Esophagus muscularis mucosa (tissue), 4 donors: Measurements from ENCODE around the gene DDIT3. TPM values are rescaled to one million over a fixed set of nuclear protein-coding genes. Genes with fewer than 3 reads are reported as not detected.

Experiments
- DNase-seq: peaks from one replicate; pipeline ENCODE4 v3.0.0-alpha.2; 2017; ENCODE audit errors: extremely low spot score
- H3K27ac ChIP-seq, 4 donors: fragments of 200-600 bp; sonication (generic); replicated peaks in 1 of 4; 1 replicate in 3 of 4; 2 replicates in 1 of 4; pipeline ENCODE4 v1.5.1; 2016 to 2019; ENCODE audit warnings: mild to moderate bottlenecking in 1 of 4
- H3K27me3 ChIP-seq, 4 donors: fragments of 200-600 bp; sonication (generic); one replicate each; pipeline versions ENCODE4 v1.5.1 to v1.6.0; 2016 to 2019
- H3K36me3 ChIP-seq, 4 donors: fragments of 200-600 bp; sonication (generic); one replicate each; pipeline ENCODE4 v1.5.1; 2016 to 2019
- H3K4me1 ChIP-seq, 4 donors: fragments of 200-600 bp; sonication (generic); one replicate each; pipeline ENCODE4 v1.5.1; 2016 to 2019
- H3K4me3 ChIP-seq, 4 donors: fragments of 200-600 bp; sonication (generic); 1 replicate in 2 of 4; 2 replicates in 2 of 4; pipeline ENCODE4 v1.5.1; 2016 to 2019; ENCODE audit warnings: mild to moderate bottlenecking in 4 of 4, moderate library complexity in 1 of 4
- H3K9me3 ChIP-seq, 4 donors: fragments of 200-600 bp; sonication (generic); 1 replicate in 3 of 4; 2 replicates in 1 of 4; pipeline ENCODE4 v1.5.1; 2016 to 2019
- EP300 ChIP-seq: sonication (generic); formaldehyde crosslinking; IDR thresholded peaks from one replicate; pipeline ENCODE4 v1.6.1; 2017; ENCODE audit warnings: antibody characterized with exemption
- POLR2A ChIP-seq: fragments of 450-650 bp; IDR thresholded peaks from one replicate; pipeline ENCODE4 v1.6.1; 2017; ENCODE audit warnings: antibody characterized with exemption, moderate library complexity, mild to moderate bottlenecking, low read depth
- POLR2AphosphoS5 ChIP-seq, 2 donors: sonication (generic); formaldehyde crosslinking; IDR thresholded peaks; one replicate each; pipeline ENCODE4 v1.6.1; 2017; ENCODE audit warnings: antibody characterized with exemption in 2 of 2
- WGBS: methylation state at CpG from one replicate; pipeline ENCODE4 v1.1.5; 2018; 5-methylcytosine and 5-hydroxymethylcytosine counted together
- intact Hi-C: fragments of 100-400 bp; cut with DNase I; formaldehyde crosslinking; loops from one replicate; pipeline ENCODE4 v1.15.1; 2023
- total RNA-seq, 4 donors: library from RNA; depleted of rRNA; stranded (reverse); fragments of >200 nt; gene quantifications; one replicate each; pipeline versions ENCODE4 v1.1.0 to v1.2.1, GENCODE V29; 2016
- TF ChIP-seq, protein P1 (sequence below), 3 experiments: fragments of 200-600 bp in 2 of 3; fragments of 450-650 bp in 1 of 3; sonication (generic) in 2 of 3; IDR thresholded peaks; one replicate each; pipeline ENCODE4 v1.5.1; 2017 to 2019; ENCODE audit warnings: antibody characterized with exemption in 3 of 3, mild to moderate bottlenecking in 2 of 3, moderate library complexity in 1 of 3

The DDIT3 gene
- total RNA-seq, 4 donors from 2014 or later, result 14.4 to 43.9 (median 24.4) TPM

DNA sequence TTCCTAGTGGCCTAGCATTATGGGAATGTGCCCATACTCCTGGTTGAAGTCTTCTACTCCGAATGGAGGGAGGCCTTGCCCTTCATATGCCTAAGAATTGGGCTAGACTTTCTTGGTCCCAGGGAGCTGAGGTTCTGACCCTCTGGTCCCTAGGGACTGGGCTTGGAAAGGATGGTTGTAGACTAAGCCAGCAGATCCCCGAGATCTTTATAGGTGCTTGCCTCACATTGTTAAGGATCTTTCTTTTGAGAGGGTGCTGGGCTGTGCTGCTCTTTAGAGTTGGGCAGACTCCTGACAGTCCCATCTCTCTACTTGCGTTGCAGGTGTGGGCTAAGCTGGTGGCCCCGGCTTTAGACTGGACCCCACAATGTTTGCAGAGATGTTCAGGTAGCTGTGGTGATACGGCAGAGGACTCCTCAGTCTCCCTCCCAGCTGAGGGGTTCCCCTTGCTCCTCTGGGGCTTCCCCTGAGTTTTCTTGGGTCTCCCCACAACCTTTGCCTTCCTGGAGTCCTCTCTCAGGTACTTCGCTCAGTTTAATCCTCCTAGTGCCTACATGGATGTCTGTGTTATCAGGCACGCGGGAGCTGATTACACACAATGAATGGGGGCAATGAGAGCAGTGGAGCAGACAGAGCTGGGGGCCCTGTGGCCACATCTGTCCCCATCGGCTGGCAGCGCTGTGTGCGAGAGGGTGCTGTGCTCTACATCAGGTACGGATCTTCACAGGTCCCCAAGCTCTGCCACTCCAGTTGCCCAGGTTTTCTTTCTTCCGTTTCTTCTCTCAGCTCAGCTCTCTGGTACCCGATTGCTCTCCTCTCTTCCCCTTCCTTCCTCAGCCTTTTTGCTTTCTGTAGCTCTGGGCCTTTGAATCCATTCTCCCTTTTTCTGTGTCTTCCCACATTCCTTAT, 3.6 kb upstream of the DDIT3 start:
- H3K4me1 ChIP-seq, result peaks cover 36 to 58% (median 57%) of the 10 kb centered on the region in 4 donors
- H3K9me3 ChIP-seq, result no peaks in the 10 kb centered on the region
- no peaks in the 10 kb centered on the region for H3K27me3 ChIP-seq
- peak overlapping the region; percentile 78 to 95 (median 84) for H3K4me3 ChIP-seq
- H3K36me3 ChIP-seq, result peaks cover 26 to 51% (median 49%) of the 10 kb centered on the region in 4 donors
- TF ChIP-seq POLR2A, result no peak
- no peak for TF ChIP-seq POLR2AphosphoS5 (IDR thresholded peaks at IDR 0.05)
- no peak for TF ChIP-seq EP300
- TF ChIP-seq, protein P1, sequence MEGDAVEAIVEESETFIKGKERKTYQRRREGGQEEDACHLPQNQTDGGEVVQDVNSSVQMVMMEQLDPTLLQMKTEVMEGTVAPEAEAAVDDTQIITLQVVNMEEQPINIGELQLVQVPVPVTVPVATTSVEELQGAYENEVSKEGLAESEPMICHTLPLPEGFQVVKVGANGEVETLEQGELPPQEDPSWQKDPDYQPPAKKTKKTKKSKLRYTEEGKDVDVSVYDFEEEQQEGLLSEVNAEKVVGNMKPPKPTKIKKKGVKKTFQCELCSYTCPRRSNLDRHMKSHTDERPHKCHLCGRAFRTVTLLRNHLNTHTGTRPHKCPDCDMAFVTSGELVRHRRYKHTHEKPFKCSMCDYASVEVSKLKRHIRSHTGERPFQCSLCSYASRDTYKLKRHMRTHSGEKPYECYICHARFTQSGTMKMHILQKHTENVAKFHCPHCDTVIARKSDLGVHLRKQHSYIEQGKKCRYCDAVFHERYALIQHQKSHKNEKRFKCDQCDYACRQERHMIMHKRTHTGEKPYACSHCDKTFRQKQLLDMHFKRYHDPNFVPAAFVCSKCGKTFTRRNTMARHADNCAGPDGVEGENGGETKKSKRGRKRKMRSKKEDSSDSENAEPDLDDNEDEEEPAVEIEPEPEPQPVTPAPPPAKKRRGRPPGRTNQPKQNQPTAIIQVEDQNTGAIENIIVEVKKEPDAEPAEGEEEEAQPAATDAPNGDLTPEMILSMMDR (IDR thresholded peaks at IDR 0.05), result no peak
- intact Hi-C loops, result no loop called here
- H3K27ac ChIP-seq, result peak overlapping the region; percentile 95 to 99 (median 98)
- 72% methylated on average over 12 of the region's 14 CpGs for WGBS
- DNase-seq, result no peak

DNA sequence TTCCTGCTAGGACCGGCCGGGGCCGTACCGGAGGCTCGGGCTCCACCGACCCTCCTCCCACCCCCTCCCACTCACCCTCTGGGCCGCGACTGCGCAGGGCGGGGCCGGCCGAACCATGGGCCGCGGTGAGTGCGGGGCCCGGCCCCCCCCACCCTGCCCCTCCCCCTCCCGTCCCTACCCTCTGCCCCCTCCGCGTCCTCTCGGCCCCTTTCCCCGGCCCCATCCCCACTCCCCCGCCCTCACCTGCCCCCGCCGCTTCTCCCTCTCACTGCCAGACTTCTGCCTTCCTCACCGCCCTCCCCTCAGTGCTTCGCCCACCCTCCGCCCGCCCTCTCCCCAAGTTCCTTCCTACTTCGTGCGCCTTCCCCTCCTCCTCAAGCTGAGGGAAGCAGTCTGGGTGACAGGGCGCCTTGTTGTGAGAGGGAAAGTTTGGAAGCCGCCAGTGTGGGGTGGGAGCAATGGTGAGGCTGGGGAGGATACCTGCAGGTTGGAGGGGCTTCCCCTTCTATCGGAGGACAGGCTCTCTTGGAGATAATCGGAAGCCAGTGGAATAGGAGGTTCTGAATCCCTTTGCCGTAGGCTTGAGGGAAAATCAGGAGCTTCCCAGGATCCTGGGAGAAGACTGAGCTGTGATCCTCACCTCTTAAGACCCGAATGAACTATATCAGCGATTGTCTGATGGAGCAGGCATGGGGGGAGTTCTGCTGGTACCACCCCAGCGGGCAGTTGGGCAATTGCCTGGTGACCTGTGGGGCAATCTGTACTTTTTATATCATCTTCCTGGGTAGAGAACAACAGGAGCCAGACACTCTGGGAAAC, 2.8 kb upstream of the DDIT3 start:
- peak overlapping the region; percentile 78 to 95 (median 84) for H3K4me3 ChIP-seq
- DNase-seq, result peak; percentile 93
- H3K27ac ChIP-seq, result peak overlapping the region; percentile 95 to 99 (median 98)
- 0% methylated on average over 19 of the region's 38 CpGs for WGBS
- H3K27me3 ChIP-seq, result no peaks in the 10 kb centered on the region
- TF ChIP-seq, protein P1 (IDR thresholded peaks at IDR 0.05), result peak in 1 of 3 experiments; percentile 7
- TF ChIP-seq POLR2AphosphoS5 (IDR thresholded peaks at IDR 0.05), result peak in 1 of 2 donors; percentile 40
- no peak for TF ChIP-seq EP300
- TF ChIP-seq POLR2A, result no peak
- H3K9me3 ChIP-seq, result no peaks in the 10 kb centered on the region
- H3K4me1 ChIP-seq, result peaks cover 45 to 67% (median 66%) of the 10 kb centered on the region in 4 donors
- peaks cover 17 to 44% (median 40%) of the 10 kb centered on the region in 4 donors for H3K36me3 ChIP-seq
- intact Hi-C loops, result no loop called here

DNA sequence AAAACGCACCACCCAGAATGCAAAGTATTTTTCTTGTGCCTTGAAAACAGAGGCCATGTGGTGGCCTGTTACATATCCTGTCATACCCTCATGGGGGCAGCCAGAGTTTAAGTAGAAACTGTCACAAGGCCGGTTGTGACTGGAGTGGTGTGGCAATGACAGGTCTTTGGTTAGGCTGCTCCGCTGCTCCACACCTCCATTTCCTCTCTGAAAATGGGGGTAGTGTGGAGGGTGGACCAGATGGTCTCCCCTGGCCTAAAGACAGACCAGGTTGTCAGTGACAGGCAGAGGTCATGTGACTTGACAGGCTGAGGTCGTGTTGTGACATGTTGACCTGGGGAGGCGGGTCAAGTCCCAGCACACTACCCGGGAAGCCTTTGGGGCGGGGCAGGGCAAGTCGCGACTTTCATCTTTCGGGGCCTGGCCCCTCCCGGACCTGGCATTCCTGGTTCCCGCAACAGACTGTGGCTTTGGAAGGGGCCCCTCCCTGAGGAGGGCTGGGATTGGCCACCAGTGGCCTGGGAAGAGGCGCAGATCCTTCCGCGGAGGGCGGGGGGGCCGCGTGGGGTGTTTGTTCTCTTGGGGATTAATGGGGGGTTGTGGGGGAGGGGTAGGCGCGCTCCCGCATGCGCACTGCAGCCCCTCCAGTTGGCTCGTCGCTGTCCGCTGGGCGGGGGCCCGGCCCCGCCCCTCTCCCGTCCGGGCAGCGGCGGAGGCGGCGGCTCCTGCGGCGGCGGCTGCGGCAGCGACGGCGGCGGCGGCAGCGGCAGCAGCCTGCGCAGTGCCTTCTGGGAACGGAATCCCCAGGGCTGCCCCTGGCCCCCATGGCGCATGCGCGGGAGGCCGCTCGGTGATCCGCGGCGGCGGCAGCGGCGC, 1.9 kb upstream of the DDIT3 start, which contains the start of gene MBD6:
Gene MBD6, plus strand, starts transcription at position 814 of the 876 bp plus-strand sequence. CDS start 1,480 bp downstream, outside the sequence.
- TF ChIP-seq, protein P1 (IDR thresholded peaks at IDR 0.05), result no peak
- peak; percentile 52 to 91 for TF ChIP-seq POLR2AphosphoS5 (IDR thresholded peaks at IDR 0.05)
- peak; percentile 43 for TF ChIP-seq POLR2A
- TF ChIP-seq EP300, result no peak
- peak; percentile 98 for DNase-seq
- 4% methylated on average over 16 of the region's 57 CpGs for WGBS
- H3K36me3 ChIP-seq, result peaks cover 13 to 44% (median 35%) of the 10 kb centered on the region in 4 donors
- peak within 1 kb of the TSS; percentile 95 to 99 (median 98) for H3K27ac ChIP-seq
- peak within 1 kb of the TSS; percentile 78 to 95 (median 84) for H3K4me3 ChIP-seq
- peaks cover 53 to 75% (median 74%) of the 10 kb centered on the region in 4 donors for H3K4me1 ChIP-seq
- intact Hi-C loops, result no loop called here
- no peaks in the 10 kb centered on the region for H3K27me3 ChIP-seq
- no peaks in the 10 kb centered on the region for H3K9me3 ChIP-seq

DNA sequence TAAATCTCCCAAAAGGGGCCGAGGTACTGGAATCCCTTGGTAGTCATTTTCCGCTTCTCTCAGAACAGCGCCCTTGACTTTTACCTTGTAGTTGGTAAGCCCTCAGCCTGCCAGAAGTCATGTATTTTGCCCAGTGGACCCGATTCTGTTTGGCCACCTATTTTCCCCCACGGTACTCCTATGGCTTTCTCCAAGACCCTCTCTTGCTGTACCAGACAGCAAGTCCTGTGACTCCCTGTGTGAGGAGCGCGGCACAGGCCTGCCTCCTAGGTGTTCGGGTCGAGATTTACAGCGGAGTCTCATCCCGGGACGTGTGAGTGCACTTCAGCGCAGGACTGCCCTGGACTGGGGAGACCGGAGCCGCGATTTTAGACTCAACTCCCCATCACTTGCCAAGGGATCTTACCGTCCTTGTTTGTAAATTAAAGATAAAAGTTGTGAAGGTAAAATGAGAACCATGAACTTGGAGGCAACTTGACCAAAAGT, 1.3 kb upstream of the DDIT3 start:
- intact Hi-C loops, result no loop called here
- no peak for DNase-seq
- TF ChIP-seq, protein P1 (IDR thresholded peaks at IDR 0.05), result no peak
- TF ChIP-seq POLR2AphosphoS5 (IDR thresholded peaks at IDR 0.05), result no peak
- no peak for TF ChIP-seq POLR2A
- no peak for TF ChIP-seq EP300
- Histone ChIP-seq H3K9me3 (no peaks in the 10 kb centered on the region), H3K36me3 (peaks cover 13 to 44% (median 35%) of the 10 kb centered on the region in 4 donors), H3K4me3 (peak overlapping the region; percentile 78 to 95 (median 84)), H3K4me1 (peaks cover 59 to 81% (median 80%) of the 10 kb centered on the region in 4 donors), H3K27me3 (no peaks in the 10 kb centered on the region), H3K27ac (peak overlapping the region; percentile 95 to 99 (median 98))
- WGBS, result 54% methylated on average over 17 of the region's 17 CpGs
